ENCODE measurements around the gene GARIN5A. TPM values are rescaled to one million over a fixed set of nuclear protein-coding genes. Genes with fewer than 3 reads are reported as not detected.
A peak's percentile ranks its signal among the peaks of the same experiment; 100 is the strongest.
"Not testable (repeated sequence)": the region's sequence is repeated elsewhere in the genome, so short reads cannot be mapped to it uniquely, and the experiment has no call there.

GARIN5A gene
- total and polyA plus RNA-seq, 8 donors = 1.4 to 2.6 (median 2.1) TPM

GRCh38 chr19:50477751-50478515 is 1.3 kb upstream of the GARIN5A start:
- H3K36me3 ChIP-seq = peaks cover 0 to 26% (median 24%) of the 10 kb centered on the region in 3 donors
- peak overlapping the region in 1 of 4 donors; percentile 99 for H3K4me3 ChIP-seq
- no peak for TF ChIP-seq CTCF (IDR thresholded peaks at IDR 0.05)
- H3K4me1 ChIP-seq = peaks cover 0 to 11% (median 0%) of the 10 kb centered on the region in 3 donors
- H3K27me3 ChIP-seq = no peaks in the 10 kb centered on the region
- WGBS, 2 donors = 89 to 94% methylated on average over 17 of the region's 17 CpGs
- DNase-seq = peak in 2 of 6 donors; percentile 36 to 43
- intact Hi-C loops (cut with DNase I) = no loop called here
- FAIRE-seq = no peak
- no peak overlapping the region for H3K27ac ChIP-seq
- ATAC-seq = no peak
- H3K9me3 ChIP-seq = no peaks in the 10 kb centered on the region

DNA sequence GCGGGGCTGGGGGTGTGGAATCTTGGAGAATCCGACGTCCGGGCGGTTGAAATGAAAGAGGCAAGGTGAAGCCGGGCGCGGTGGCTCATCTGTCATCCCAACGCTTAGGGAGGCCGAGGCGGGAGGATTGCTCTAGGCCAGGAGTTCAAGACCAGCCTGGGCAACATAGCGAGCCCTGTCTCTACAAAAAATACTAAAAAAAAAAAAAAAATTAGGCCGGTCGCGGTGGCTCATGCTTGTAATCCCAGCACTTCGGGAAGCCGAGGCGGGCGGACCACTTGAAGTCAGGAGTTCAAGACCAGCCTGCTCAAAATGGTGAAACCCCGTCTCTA is 225 bp upstream of the GARIN5A start:
- 7 to 9% methylated on average over 20 of the region's 20 CpGs for WGBS, 2 donors
- peak overlapping the region in 3 of 4 donors; percentile 58 to 82 (median 75) for H3K27ac ChIP-seq
- DNase-seq (no peak), FAIRE-seq (no peak), ATAC-seq (no peak)
- H3K36me3 ChIP-seq = peaks cover 0 to 20% (median 18%) of the 10 kb centered on the region in 3 donors
- H3K27me3 ChIP-seq = no peaks in the 10 kb centered on the region
- TF ChIP-seq CTCF (IDR thresholded peaks at IDR 0.05) = no peak
- no peaks in the 10 kb centered on the region for H3K9me3 ChIP-seq
- H3K4me3 ChIP-seq = peak overlapping the region; percentile 70 to 99 (median 82)
- H3K4me1 ChIP-seq = peaks cover 0 to 11% (median 0%) of the 10 kb centered on the region in 3 donors
- intact Hi-C loops (cut with DNase I) = no loop called here

GRCh38 chr19:50475736-50476223 is 868 bp downstream of the GARIN5A start:
- DNase-seq = no peak
- peak overlapping the region in 3 of 4 donors; percentile 75 to 99 (median 90) for H3K4me3 ChIP-seq
- no peaks in the 10 kb centered on the region for H3K9me3 ChIP-seq
- H3K27me3 ChIP-seq = no peaks in the 10 kb centered on the region
- ATAC-seq = no peak
- no peak for FAIRE-seq
- TF ChIP-seq CTCF (IDR thresholded peaks at IDR 0.05) = no peak
- peak overlapping the region in 3 of 4 donors; percentile 65 to 82 (median 75) for H3K27ac ChIP-seq
- WGBS, 2 donors = 67 to 80% methylated on average over 27 to 29 of the region's 29 CpGs
- intact Hi-C loops (cut with DNase I) = no loop called here
- H3K4me1 ChIP-seq = peaks cover 0 to 11% (median 0%) of the 10 kb centered on the region in 3 donors
- peaks cover 0 to 15% (median 9%) of the 10 kb centered on the region in 3 donors for H3K36me3 ChIP-seq

- Histone ChIP-seq H3K27ac (no peak overlapping the region), H3K27me3 (no peaks in the 10 kb centered on the region), H3K36me3 (peaks cover 0 to 9% (median 3%) of the 10 kb centered on the region in 3 donors), H3K9me3 (no peaks in the 10 kb centered on the region), H3K4me1 (peaks cover 0 to 11% (median 0%) of the 10 kb centered on the region in 3 donors), H3K4me3 (no peak overlapping the region)
- intact Hi-C loops (cut with DNase I) = no loop called here
- DNase-seq (peak in 2 of 6 donors; percentile 31 to 42), FAIRE-seq (no peak), ATAC-seq (no peak)
- no peak for TF ChIP-seq CTCF (IDR thresholded peaks at IDR 0.05)
- WGBS, 2 donors = 78 to 81% methylated on average over 12 of the region's 12 CpGs
These were observed 1.5 kb downstream of the GARIN5A start for GRCh38 chr19:50475101-50475568.

DNA sequence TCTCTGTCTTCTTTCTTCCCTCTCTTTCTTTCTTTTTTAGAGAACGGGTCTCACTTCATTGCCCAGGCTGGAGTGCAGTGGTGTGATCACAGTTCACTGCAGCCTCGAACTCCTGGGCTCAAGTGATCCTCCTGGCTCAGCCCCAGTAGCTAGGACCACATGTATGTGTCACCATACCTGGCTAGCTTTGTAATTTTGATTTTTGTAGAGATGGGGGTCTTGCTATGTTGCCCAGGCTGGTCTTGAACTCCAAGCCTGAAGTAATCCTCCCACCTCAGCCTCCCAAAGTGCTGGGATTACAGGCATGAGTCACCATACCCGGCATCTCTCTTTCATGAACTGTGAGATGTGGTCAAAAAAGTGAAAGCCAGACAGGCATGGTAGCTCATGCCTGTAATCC is 3.3 kb downstream of the GARIN5A start:
- H3K36me3 ChIP-seq; FAIRE-seq; H3K27me3 ChIP-seq; ATAC-seq; DNase-seq; intact Hi-C loops (cut with DNase I); H3K4me3 ChIP-seq; H3K27ac ChIP-seq; H3K9me3 ChIP-seq: not testable (repeated sequence)
- H3K4me1 ChIP-seq = peaks cover 0 to 11% (median 0%) of the 10 kb centered on the region in 3 donors
- WGBS, 2 donors = 63 to 78% methylated on average over 3 of the region's 3 CpGs

Measured in pancreas (tissue), 10 donors.